D721Med (cell line): ENCODE data around the gene TTLL12.

Source experiments
- DNase-seq: peaks from one replicate; pipeline ENCODE4 v3.0.0; 2011; ENCODE audit warnings: low spot score; ENCODE audit not compliant: insufficient read length
- FAIRE-seq: peaks from 2 replicates; lab custom pipeline; 2011; peaks lifted over from hg19 to GRCh38; lab: Jason Lieb, UNC
- TF ChIP-seq, protein P1 (sequence below): IDR thresholded peaks from 2 replicates; pipeline ENCODE4 v1.5.1; 2012; ENCODE audit warnings: mild to moderate bottlenecking, control low read depth; ENCODE audit not compliant: insufficient read depth; ENCODE audit errors: missing control alignments

The TTLL12 gene

DNA sequence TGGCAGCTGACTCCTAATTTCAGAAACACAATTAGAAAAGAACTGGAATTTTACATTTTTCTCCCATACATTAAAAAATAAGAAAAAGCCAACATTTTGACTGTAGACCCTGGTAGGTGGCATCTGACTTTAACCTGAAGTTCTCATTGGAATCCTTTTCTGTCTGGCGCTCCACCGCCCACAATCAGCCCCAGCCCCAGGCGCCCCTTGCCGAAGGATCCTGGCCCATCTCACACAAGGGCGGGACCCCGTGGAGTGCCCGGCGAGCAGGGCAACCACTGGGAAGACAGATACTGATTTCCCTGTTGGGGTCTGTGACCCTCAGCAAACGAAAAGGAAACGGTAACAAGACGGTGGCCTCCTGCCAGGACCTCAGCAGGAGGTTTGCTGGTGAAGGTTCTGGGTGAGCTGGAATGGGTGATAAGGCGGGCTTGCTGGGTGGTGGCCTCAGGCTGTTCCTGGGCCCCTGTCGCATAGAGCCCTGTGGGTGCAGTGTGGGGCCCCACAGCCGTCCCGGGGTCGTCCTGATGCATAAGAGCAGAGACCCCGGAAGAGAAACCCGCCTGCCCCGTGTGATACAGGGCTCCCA lies 19.8 kb downstream of the TTLL12 start:
- FAIRE-seq (no peak), DNase-seq (no peak)
- TF ChIP-seq, protein P1, sequence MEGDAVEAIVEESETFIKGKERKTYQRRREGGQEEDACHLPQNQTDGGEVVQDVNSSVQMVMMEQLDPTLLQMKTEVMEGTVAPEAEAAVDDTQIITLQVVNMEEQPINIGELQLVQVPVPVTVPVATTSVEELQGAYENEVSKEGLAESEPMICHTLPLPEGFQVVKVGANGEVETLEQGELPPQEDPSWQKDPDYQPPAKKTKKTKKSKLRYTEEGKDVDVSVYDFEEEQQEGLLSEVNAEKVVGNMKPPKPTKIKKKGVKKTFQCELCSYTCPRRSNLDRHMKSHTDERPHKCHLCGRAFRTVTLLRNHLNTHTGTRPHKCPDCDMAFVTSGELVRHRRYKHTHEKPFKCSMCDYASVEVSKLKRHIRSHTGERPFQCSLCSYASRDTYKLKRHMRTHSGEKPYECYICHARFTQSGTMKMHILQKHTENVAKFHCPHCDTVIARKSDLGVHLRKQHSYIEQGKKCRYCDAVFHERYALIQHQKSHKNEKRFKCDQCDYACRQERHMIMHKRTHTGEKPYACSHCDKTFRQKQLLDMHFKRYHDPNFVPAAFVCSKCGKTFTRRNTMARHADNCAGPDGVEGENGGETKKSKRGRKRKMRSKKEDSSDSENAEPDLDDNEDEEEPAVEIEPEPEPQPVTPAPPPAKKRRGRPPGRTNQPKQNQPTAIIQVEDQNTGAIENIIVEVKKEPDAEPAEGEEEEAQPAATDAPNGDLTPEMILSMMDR: no peak

DNA sequence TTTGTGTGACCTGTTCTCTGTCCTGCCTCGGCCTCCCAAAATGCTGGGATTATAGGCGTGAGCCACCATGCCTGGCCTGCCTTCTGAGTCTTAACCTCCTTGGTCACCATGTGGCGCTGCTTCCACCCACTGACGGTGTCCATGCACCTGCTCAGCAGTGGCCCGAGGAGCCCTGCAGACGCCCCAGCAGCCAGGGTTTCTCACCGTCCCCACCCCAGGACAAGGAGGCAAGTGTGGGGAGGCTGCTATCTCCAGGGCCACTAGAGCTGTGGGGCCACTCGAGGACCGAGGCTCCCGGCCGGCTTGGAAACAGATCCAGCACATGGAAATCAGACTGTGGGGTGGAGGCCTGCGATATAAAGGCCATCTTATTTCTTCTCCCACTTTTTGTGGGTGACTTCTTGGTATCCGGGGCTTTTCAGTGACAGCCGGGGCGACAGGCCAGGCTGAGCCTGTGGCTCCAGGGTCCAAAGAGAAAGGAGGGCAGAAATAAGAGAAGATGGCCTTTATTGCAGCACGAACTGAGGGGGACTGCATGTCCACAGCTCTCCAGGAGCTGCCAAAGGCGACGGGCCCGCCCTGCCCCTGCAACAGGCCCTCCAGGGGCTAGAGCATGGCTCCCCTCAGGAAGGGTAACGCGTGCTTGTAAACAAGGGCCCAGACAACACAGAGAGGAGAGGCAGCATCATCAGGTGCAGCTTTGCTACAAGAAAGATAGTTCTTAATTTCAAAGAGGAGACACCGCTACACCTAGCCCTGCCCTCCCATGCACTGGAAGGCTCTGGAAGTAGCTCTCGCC lies 20.6 kb downstream of the TTLL12 start:
- TF ChIP-seq, protein P1: no peak
- DNase-seq (no peak), FAIRE-seq (no peak)

DNA sequence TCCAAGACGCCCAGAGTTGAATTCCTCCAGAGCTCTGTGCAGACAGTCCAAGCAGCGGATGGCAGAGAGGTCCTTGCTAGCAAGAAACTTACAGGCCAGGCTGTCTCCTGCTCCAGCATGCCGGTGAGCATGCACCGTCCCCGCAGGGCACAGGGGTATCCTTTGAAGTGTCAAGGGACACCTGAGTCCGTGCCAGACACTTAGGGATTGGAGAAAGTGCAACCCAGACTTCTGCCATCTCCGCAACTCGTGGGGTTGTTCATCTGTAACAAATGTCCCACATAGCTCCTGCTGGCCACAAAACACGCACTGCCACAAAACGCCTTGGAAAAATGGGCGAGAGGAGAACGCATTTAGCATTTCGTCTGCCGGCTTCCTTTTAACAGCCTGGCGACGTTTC lies 22.3 kb downstream of the TTLL12 start:
- FAIRE-seq (no peak), DNase-seq (no peak)
- TF ChIP-seq, protein P1: no peak

DNA sequence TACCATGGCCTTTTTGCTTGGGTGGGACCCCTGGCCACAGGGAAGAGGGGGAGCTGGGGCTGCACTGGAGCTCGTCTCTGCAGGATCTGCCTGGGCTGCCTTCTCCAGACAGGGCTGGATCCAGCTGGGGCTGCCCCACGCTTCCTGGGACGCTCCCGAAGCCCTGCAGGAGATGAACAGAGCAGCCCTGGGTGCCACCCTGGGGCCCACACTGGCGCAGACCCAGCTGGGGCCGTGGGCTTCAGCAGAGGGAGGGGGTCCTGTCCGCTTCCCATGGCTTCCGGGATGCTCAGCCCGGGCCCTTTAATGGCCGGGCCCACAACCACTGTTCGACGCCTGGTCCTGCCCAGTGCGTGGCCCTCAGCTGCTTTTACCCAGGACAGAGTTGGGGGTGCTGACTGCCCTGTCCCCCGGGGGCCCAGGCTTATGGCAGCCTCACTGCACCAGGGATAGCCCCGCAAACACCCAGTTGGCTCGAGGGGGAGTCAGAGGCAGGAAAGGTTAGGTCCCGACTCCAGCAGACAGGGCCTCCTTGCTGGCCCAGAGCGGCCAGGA lies 23.6 kb downstream of the TTLL12 start:
- no peak for DNase-seq

DNA sequence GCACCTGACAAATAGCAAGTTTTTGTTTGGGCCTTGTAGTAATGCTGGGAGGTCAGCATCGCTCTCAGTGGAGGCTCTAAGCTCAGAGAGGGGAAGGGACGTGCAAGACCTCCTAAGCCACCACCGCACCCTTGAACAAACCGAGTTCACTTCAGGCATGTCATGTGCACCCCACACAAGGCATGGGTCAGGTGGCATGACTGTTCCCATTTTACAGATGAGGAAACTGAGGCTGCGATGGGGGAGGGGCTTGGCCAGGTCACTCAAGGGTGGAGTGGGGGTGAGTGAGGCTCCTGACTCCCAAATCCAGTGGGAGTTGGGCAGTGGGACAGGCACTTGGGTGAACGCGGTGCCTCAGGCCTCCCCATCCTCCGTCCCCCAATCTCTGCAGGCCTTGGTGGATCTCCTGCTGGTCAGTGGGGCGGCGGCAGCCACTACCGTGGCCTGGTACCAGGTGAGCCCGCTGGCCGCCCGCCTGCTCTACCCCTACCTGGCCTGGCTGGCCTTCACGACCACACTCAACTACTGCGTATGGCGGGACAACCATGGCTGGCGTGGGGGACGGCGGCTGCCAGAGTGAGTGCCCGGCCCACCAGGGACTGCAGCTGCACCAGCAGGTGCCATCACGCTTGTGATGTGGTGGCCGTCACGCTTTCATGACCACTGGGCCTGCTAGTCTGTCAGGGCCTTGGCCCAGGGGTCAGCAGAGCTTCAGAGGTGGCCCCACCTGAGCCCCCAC lies 24.4 kb downstream of the TTLL12 start:
- FAIRE-seq: no peak
- TF ChIP-seq, protein P1: no peak

More for the DNA sequence above, 23.6 kb downstream of the TTLL12 start:
- FAIRE-seq: no peak
- TF ChIP-seq, protein P1: no peak

DNA sequence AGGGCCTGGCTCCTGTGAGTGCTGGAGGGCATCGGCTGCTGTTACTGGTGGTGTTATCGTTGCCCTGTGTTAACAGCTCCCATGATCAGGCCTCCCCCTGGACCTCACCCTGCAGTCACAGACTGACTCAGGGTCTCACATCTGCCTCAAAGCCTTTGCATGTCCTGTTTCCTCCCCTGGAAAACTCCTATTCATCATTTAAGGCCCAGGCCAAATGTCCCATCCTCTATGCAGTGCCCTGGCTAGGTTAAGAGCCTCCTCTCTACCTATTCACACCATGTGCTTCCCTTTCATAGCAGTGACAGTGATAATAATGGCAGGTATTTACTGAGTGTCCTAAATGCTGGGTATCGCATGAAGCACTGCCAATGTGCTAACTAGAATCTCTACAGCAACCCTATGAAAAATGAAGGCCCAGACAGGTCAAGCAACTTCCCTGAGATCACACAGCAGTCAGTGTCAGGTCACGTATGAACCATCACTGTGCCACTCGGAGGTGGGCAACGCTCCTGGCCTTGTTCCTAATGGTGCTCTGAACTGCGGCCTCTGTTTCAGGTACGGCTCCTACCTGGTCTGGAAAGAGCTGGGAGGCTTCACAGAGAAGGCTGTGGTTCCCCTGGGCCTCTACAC lies 26.3 kb downstream of the TTLL12 start:
- no peak for FAIRE-seq
- no peak for DNase-seq
- TF ChIP-seq, protein P1: no peak

More for the DNA sequence above, 24.4 kb downstream of the TTLL12 start:
- no peak for DNase-seq
